DMS79 (cell line): Measurements from ENCODE around the gene DIS3L2.
"Not testable (repeated sequence)": the region's sequence is repeated elsewhere in the genome, so short reads cannot be mapped to it uniquely, and the experiment has no call there.

Experiments
- DNase-seq: peaks from one replicate; lab custom pipeline; 2025; lab: John Stamatoyannopoulos, UW

The DIS3L2 gene

DNA sequence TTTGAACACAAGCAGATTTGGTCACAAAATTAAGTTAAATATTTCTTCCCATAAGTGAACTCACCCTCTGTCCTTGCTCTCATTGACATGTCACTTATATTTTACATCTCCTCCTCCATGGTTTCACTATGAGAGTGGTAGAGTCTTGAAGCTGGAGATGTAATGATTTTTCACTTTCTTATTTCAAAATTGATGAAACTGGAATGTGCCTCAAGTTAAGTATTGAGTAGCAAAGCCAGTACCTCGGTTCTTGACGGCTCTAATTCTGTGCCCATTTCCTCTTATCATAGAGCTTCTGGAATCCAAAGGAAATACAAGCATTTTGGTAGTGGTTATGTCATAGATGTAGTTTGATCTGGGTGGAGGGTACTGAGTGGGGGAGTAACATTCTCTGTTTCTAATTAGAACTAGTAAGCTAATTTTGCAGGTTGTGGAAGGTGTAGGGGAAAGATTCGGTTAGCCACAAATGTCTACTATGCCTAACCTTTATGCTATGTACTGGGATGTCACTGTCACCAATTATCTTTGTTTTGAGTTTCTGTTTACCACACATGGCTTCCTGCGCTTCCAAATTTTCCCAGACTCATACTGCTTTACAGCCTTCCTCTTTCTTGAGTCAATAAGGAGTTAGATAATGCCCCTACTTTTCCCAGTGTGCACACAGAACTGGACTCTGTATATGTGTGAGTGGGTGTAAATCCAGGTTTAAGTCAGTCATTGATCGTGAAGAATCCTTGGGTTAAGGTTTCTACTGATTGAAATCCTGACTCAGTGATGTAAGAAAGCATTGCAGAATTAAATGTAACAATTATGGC is 96.8 kb downstream of the DIS3L2 start:
- DNase-seq: no peak

DNA sequence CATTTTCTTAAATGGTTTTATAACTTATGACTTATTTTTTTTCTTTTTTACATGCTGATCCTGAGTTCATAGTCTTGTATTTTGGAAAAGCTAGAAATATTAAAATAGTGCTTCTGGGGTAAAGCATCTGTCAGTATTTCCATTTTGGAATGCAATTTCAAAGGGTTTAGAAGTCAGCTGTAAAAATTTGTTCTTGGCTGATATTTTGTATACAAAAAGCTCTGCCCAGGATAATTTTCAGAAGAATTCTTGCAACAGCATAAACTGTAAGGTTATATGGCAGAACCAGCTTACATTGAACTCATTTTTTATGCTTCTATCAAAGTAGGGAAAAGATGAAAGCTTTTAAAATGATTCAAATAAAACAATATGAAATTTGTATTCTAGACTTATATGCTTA is 97.4 kb downstream of the DIS3L2 start:
- DNase-seq: no peak

DNA sequence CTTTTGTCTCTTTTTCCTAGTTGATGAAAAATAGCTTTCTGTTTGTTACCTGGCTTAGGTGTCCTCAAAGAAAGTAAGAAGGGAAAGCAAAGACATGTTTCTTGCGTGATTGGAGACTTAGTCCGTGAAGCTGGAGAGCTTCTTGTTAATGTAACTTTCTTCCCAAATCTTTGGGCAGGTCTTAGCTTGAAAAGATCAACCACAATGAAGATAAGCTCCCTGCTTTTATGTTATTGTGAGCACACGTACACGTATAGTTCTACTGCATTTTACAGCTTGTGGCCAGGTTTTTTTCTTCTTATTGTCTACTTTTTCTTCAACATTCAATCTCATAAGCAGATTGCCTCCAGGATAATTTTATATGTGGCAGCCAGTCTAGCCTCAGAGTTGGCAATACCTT is 99.8 kb downstream of the DIS3L2 start:
- no peak for DNase-seq

DNA sequence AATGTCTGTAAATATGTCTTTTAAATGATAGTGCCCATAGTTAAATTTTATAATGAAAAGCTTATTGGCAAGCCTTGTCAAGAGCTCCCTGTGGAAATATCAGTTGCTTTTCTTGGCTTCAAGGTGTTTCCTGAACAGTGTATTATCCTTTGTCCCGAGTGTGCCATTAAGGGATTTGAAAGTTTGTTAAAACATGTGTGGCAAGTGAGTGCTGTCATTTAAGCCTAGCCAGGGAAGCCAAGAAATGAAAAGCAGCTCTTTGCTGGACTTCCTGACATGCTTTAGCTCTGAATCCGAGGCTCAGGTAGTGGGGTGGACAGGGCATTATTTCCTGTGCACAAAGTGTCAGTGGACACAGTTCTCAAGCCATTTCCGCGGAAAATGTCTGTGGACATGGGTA is 111.5 kb downstream of the DIS3L2 start:
- DNase-seq: no peak

DNA sequence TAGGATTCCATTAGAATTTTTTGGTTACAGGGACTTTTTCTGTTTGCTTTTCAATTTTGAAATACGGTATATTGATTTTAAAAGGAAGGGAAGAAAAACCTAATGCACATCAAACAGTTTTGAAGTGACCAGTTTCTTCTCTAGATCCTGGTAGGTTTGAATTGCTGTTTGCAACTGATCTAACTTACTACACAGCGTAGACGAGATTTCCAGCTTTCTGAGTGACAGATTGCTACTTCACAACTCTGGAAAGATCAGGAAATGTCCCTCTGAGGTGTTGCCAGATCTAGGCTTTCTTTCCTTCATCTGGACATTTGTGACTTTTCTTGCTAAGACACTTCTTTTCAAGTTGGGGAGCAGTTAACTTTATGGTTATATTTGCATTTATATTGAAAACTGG is 112.2 kb downstream of the DIS3L2 start:
- DNase-seq: no peak

DNA sequence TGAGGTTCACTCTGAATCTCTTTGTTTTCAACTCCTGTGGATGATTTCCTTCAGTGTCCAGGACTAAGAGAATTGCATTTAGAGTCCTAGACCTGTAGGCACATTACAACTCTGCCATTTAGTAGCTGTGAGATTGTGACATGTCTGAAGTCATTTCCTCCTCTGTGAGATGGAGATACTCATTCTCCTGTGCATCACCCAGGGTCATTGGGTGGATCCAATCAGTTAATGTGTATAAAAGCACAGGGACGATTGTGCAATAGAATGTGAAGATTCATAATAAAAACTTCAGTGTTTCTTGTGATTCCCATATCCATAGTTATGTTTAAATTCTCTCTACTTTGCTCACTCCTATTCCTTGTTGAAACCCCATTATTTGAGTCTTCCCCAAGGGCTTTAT is 113.6 kb downstream of the DIS3L2 start:
- DNase-seq: no peak

DNA sequence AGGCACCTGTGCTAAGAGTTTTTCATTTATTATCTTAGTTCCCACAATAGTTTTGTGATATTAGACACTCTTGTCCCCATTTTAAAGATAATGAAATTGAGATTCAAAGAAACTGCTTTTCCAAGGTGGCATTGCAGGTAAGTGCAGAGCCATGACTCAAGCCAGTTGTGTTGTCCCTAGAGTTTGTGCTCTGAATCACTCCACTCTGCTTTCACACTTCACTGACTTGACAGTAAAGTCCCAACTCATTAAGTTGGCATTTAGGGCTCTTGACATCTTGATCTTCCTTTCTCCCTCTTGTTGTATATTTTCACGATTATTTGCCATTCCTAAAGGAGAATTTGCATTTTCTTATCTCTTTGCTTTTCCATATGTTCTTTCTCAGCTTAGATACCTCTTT is 114.3 kb downstream of the DIS3L2 start:
- DNase-seq: peak; percentile 3

DNA sequence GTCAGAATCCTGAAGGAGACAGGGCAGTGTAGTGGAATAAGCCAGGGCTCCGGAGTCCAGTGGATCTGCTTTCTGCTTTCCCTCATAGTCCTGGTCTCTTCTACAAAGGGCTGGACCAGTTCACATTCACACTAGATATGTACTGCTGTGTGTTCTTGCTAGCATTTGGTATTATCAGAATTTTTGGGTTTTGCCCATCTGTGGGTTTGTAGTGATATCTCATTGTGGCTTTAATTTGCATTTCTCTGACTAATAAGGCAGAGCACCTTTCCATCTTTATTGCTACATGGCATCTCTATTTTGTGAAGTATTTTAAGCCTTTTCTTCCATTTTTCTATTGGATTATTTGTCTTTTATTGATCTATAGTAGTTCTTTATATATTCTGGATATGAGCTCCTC is 114.8 kb downstream of the DIS3L2 start:
- DNase-seq: no peak

DNA sequence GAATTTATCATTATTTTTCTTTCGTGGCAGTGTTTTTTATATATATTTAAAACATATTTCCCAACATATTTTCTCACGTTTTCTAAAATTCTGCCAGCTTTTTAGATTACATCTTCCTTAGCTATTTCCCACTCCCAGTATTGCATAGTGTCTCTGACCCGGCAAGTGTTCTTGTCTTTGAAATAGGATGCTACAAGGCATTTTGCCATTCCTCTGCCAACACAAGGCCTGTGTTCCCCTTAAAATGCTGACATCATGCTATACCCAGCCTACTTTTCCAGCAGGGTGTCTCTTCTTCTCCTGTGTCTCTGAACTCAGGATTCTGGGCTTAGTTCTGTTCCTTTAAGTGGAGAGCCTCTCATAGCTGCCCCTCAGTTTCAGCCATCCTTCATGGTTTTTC is 115.2 kb downstream of the DIS3L2 start:
- DNase-seq: no peak

DNA sequence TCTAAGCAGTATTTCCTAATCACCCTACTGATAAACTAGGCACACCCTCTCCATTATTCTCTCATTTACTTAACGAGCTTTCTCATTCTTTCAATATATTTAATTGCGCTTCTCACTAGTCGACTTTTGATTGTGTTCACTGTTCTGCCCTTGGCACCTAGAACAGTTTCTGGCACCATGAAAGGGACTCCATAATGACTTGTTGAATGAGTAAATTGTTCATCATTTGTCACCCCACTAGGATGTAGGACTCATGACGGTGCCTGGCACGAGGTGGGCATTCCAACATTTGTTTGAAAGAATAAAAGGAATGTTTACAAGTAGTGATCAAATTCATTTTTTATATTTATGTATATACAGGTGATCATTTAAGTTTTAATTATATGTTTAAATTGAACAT is 123.7 kb downstream of the DIS3L2 start:
- DNase-seq: no peak

DNA sequence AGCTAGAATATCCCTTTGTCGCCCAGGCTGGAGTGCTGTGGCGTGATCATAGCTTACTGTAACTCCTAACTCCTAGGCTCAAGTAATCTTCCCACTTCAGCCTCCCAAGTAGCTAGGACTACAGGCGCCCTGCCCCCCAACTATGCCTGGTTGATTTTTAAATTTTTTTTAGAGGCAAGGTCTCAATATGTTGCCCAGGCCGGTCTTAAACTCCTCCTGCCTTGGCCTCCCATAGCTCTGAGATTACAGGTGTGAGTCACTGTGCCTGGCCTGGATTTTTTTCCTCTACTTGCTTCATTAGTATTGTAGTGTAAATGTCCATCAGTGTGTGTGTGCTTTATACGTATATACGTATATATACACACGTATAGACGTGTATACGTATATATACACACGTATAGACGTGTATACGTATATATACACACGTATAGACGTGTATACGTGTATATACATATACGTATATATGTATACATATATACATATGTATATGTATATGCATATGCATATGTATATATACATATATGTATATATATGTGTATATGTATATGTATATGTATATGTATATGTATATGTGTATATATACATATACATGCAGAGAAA is 124.4 kb downstream of the DIS3L2 start:
- DNase-seq: no peak

DNA sequence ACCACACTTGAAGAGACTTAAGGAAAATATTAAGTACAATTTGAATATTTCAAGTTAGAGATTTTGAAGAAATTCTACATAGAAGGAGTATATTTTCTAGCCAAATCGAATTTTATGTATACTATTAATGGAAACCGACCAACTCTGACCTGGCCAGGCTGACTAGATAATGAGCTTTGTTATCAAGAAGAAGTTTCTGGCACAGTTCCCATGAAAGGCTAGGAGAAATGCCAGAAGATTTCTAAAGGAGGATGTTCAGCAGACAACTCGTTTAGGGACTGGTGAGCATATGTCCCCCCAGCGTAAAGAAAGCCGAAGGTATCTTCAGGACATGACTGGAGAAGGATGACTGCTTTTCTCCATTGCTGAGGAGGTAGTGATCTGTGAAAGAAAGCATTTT is 127.3 kb downstream of the DIS3L2 start:
- DNase-seq: no peak

DNA sequence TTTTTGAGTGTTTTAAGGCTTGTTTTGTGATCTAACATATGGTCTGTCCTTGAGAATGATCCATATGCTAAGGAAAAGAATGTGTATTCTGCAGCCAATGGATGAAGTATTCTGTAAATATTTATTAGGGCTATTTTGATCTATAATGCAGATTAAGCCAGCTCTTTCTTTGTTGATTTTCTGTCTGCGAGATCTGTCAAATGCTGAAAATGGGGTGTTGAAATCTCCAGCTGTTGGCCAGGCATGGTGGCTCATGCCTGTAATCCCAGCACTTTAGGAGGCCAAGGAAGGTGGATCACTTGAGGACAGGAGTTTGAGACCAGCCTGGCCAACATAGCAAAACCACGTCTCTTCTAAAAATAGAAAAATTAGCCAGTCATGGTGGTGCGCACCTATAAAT is 132.7 kb downstream of the DIS3L2 start:
- DNase-seq: no peak

DNA sequence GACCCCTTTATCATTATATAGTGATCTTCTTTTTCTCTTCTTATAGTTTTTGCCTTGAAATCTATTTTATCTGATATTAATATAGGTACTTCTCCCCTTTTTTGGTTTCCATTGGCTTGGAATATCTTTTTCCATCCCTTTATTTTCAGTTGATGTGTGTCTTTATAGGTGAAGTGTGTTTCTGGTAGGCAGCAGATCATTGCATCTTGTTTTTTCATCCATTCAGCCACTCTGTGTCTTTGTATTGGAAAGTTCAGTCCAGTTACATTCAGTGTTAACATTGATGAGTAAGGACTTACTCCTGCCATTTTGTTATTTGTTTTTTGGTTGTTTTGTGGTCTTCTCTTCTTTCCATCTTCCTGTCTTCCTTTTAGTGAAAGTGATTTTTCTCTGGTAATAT is 133.4 kb downstream of the DIS3L2 start:
- no peak for DNase-seq

DNA sequence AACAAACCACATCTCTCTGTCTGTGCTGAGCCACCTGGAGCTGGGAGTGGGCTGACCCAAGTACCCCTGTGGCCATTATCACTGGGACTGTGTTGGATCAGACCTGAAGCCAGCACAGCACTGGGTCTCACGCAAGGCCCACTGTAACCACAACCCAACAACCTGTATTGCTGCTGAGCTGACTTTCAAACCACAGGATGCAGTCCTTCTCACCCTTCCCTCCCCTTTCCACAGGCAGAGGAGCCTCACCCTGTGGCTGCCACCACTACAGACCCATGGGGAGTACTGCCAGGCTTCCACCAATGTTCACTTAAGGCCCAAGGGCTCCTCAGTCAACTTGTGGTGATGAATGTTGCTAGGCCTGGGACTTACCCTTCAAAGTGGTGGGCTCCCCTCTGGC is 135.7 kb downstream of the DIS3L2 start:
- no peak for DNase-seq

DNA sequence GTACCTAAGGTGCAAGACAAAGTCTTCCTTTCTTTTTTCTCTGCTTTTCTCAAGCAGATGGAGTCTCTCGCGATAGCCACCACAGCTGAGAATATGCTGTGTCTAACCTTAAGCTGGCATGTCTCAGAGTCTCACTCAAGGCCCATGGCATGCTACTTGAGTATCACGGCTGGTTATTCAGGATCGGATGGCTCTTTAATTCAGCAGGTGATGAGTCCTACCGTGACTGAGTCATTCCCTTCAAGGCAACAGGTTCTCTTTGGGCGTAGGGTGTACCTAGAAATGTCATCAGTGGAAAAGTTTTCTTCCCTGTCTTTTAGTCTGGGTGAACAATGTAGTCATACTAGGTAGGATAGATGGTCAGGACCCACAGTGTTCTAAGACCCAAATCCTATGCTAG is 136.2 kb downstream of the DIS3L2 start:
- DNase-seq: no peak

DNA sequence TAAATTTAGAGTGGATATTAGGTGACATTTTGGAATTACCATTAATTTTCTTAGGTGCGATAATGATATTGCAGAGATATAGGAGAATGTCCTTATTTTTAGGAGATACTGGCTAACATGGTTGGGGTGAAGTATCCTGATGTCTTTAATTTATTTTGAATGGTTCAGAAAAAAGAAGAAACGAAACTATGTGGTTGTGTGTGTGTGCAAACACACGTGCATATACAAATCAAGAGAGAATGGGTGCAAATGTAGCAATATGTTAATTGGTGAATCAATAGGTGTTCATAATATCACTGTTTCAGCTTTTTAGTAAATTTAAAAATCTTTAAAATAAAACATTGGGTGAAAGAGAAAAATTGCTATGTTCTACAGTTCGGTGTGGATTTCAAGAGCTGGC is 140.9 kb downstream of the DIS3L2 start:
- no peak for DNase-seq

DNA sequence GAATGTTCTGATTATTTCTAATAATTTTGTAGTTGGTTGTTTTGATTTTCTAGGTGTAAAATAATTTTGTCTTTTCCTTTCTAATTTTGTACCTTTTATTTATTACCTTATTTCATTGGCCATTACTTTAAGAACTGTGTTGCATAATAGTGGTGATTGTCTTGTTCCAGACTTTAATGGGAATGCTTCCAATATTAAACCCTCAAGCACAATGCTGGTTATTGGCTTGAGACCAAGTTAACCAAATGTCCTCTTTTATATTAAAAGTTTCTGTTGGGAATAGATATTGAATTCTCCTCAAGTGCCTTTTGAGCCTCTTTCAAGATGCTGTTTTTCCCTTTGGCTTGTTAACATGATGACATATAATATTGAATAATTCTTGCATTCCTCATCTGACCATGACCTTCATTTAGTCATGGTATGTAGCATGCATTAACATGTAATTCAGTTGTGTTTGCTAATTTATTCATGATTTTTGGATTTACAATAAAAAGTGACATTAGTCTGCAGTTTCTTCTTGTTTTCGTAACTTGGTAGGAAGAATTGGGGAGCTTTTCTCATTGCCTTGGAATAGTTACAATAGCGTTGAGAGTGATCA is 141.7 kb downstream of the DIS3L2 start:
- peak; percentile 58 for DNase-seq

DNA sequence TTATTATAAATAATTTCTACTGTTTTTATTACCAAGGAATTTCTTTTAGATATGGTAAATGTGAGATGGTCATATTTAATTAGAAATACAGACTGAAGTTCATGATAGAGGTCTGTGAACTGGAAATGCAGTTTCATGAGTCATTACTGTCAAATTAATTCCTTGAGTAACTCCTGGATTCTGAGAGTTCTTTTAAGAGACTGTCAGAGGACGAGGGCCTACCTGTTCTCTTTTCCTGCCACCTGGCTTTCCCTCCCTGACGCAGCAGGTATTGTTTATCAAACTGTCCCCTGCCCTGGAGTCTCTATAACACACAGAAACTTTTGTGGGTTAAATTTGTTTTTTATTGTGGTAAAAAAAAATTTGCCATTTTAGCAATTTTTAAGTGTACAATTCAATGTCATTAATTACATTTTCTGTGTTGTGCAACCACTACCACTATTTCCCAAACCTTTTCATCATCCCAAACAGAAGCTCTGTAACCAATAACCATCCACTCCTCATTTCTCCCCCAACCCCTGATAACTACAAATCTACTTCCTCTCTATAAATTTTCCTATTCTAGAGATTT is 142.6 kb downstream of the DIS3L2 start:
- peak; percentile 3 for DNase-seq

DNA sequence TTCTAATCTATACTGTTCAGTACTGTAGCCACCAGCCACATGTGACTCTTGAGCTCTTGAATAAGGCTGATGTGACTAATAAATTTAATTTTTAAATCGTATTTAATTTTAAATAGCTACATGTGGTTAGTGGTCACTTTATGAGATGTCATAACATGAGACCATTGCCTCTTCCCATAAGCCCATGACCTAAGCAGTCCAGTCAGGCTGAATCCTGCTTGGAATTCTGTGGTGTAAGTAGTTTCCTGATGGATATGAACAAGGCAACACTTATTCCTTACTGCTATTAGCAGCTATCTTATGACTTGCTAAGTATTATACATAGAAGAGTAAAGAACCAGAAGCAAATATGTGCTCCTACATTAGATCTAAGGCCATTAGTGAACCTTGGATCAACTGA is 150.0 kb downstream of the DIS3L2 start:
- DNase-seq: no peak

DNA sequence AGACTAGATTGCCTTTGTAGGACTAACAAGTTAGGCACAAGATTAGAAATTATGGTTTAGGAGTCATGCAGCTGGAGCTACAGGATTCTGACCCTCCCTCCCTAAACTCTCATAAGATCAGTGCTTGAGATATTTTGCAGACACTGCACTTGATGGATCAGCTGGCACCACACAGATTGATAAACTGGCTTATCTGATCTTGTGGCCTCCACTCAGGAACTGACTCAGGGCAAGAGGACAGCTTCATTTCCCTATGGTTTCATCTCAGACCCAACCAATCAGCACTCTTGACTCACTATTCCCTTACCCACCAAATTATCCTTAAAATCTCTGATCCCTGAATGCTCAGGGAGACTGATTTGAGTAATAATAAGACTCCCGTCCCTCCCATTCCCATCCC is 152.3 kb downstream of the DIS3L2 start:
- no peak for DNase-seq

DNA sequence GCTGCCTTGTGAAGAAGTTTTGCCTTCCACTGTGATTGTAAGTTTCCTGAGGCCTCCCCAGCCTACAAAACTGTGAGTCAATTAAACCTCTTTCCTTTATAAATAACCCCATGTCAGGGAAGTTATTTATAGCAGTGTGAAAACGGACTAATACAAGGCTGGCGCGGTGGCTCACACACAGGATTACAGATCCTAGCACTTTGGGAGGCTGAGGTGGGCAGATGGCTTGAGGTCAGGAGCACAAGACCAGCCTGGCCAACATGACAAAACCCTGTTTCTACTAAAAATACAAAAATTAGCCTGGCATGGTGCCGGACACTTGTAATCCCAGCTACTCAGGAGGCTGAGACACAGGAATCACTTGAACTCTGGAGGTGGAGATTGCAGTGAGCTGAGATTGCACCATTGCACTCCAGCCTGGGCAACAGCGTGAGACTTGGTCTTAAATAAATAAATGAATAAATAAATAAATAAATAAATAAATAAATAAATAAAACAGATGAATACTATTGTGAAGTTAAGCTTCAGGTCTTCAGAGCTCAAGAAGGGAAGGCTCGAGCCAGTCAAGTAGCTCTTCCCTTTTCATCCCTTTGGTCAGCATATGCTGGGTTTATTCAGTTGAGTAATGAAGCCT is 154.3 kb downstream of the DIS3L2 start:
- not testable (repeated sequence) for DNase-seq

DNA sequence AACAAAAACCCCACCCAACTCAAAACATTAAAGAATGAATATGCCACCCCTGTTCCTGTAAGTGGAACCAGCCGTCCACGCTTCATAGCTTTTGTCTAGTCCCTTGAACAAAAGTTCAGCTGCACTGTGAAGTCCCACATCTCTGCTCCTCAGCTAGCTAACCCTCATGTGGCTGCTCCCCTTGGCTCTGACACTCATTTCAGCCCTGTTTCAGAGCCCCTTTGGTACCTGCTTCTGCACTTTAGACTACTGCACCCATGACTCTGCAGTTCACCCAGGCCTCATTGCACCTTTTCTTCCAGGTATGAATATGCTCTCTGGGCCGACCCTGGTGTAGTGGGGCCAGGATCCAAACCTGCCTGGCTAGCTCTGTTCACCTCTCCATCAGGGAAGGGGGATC is 155.3 kb downstream of the DIS3L2 start:
- no peak for DNase-seq
